ENCODE measurements around the gene SMTNL2.

SMTNL2 gene

GRCh38 chr17:4553669-4554068, 30.7 kb upstream of the SMTNL2 start:
- POLR2A ChIA-PET = interaction anchor here (0.6 kb wide), 1 partner anchor 271 kb away, joined by 3 read pairs; no protein-coding TSS in a partner anchor
- DNase-seq (ENCODE audit: low read depth, low spot score) = no peak
- H3K4me3 ChIP-seq (ENCODE audit: low read depth, low read length) = peak overlapping the region; percentile 99
- TF ChIP-seq CTCF (IDR thresholded peaks at IDR 0.05; ENCODE audit: insufficient read depth, low read length, missing control alignments) = no peak
- CTCF ChIA-PET = interaction anchor here (1.2 to 13.2 kb wide), 3 partner anchors 10 to 133 kb away, joined by 3 to 137 read pairs (median 5); no protein-coding TSS in a partner anchor

GRCh38 chr17:4554441-4554996, 29.8 kb upstream of the SMTNL2 start:
- peak overlapping the region; percentile 99 for H3K4me3 ChIP-seq (ENCODE audit: low read depth, low read length)
- DNase-seq (ENCODE audit: low read depth, low spot score) = no peak
- ChIA-PET CTCF (interaction anchor here (1.1 to 13.2 kb wide), 3 partner anchors 12 to 133 kb away, joined by 3 to 137 read pairs (median 5); no protein-coding TSS in a partner anchor), POLR2A (no interaction called here)
- no peak for TF ChIP-seq CTCF (IDR thresholded peaks at IDR 0.05; ENCODE audit: insufficient read depth, low read length, missing control alignments)

GRCh38 chr17:4554997-4555799, 29.1 kb upstream of the SMTNL2 start, which contains the start of gene MYBBP1A:
TSS of gene MYBBP1A (minus strand) at chr17:4555384. CDS start at chr17:4555324, 60 bp downstream.
- ChIA-PET CTCF (interaction anchor here (1.1 to 13.2 kb wide), 3 partner anchors 11 to 134 kb away, joined by 3 to 137 read pairs (median 5); no protein-coding TSS in a partner anchor), POLR2A (interaction anchor here (0.9 to 1.5 kb wide), 2 partner anchors 9 to 18 kb away, joined by 3 to 4 read pairs; no protein-coding TSS in a partner anchor)
- peak; percentile 42 for DNase-seq (ENCODE audit: low read depth, low spot score)
- H3K4me3 ChIP-seq (ENCODE audit: low read depth, low read length) = peak within 1 kb of the TSS; percentile 99
- TF ChIP-seq CTCF (IDR thresholded peaks at IDR 0.05; ENCODE audit: insufficient read depth, low read length, missing control alignments) = peak; percentile 12

GRCh38 chr17:4555873-4556759, 28.2 kb upstream of the SMTNL2 start:
- POLR2A ChIA-PET = interaction anchor here (0.9 to 1.5 kb wide), 2 partner anchors 10 to 19 kb away, joined by 3 to 4 read pairs; no protein-coding TSS in a partner anchor
- no peak for TF ChIP-seq CTCF (IDR thresholded peaks at IDR 0.05; ENCODE audit: insufficient read depth, low read length, missing control alignments)
- peak overlapping the region; percentile 99 for H3K4me3 ChIP-seq (ENCODE audit: low read depth, low read length)
- no peak for DNase-seq (ENCODE audit: low read depth, low spot score)
- CTCF ChIA-PET = interaction anchor here (0.7 to 13.2 kb wide), 5 partner anchors 10 to 418 kb away, joined by 3 to 137 read pairs (median 5); no protein-coding TSS in a partner anchor

- H3K4me3 ChIP-seq (ENCODE audit: low read depth, low read length) = no peak overlapping the region
- CTCF ChIA-PET = interaction anchor here (0.7 to 13.2 kb wide), 4 partner anchors 9 to 419 kb away, joined by 3 to 137 read pairs (median 5); no protein-coding TSS in a partner anchor
- POLR2A ChIA-PET = no interaction called here
- no peak for DNase-seq (ENCODE audit: low read depth, low spot score)
- no peak for TF ChIP-seq CTCF (IDR thresholded peaks at IDR 0.05; ENCODE audit: insufficient read depth, low read length, missing control alignments)
These were observed 27.3 kb upstream of the SMTNL2 start for GRCh38 chr17:4556996-4557395.

Measured in AG04449 (cell line).